Measurements from ENCODE around the gene EGLN2.

Gene EGLN2

DNA sequence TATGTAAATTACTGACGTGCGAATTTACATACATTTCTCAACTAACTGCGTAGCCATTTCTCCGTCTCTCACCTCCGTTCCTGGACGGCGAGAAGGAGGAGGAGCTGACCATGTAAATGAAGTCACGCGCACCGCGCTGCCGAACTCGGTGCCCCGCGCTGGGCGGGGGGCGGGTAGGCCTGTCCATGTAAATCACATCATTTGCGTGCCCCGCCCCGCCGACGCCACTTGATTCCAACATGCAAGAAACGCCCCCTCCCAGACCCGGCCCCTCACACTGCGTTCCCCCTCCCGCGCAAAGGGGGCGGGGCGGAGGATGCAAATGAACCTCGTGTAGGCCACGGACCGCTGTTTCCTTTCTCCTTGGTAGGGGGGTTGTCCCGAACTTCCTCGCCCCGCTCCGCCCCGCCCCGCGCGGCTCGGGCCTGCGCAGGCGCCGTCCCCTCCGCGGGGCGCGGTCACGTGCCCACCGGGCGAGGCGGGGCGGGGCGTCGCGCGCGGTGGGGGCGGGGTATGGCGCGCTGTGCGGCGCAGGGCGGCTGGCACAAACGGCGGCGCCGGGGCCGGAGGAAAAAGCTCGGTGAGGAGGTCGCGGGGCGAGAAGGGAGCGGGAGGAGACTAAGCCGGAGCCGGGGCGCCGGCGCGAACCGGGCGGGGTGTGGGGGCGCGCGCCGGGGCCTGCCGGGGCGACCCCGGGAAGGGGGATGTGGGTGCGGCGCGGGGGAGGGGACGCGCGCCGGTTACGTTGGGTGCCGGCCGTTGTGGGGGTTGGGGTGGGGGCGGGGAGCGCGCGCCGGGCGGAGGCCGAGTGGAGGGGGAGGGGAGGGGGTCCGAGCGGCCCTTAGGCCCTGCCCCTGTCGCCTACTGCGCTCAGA, at the start of gene EGLN2:
Gene EGLN2, plus strand, starts transcription at position 509 of the 875 bp plus-strand sequence. CDS start 1,382 bp downstream, outside the sequence.
- peak within 1 kb of the TSS; percentile 76 for H3K4me3 ChIP-seq (ENCODE audit: low read length)
- no peaks in the 10 kb centered on the region for H3K9me3 ChIP-seq (ENCODE audit: control insufficient read depth, low read depth, low read length)
- peaks cover 28% of the 10 kb centered on the region for H3K36me3 ChIP-seq (ENCODE audit: control insufficient read depth, low read depth, low read length)
- H3K9ac ChIP-seq (ENCODE audit: low read length), result peak within 1 kb of the TSS; percentile 84
- no peaks in the 10 kb centered on the region for H3K27me3 ChIP-seq (ENCODE audit: control insufficient read depth, insufficient read depth, low read length)
- H3K27ac ChIP-seq (ENCODE audit: low read length), result peak within 1 kb of the TSS; percentile 71
- peaks cover 11% of the 10 kb centered on the region for H3K4me1 ChIP-seq (ENCODE audit: control insufficient read depth, low read depth, low read length)

DNA sequence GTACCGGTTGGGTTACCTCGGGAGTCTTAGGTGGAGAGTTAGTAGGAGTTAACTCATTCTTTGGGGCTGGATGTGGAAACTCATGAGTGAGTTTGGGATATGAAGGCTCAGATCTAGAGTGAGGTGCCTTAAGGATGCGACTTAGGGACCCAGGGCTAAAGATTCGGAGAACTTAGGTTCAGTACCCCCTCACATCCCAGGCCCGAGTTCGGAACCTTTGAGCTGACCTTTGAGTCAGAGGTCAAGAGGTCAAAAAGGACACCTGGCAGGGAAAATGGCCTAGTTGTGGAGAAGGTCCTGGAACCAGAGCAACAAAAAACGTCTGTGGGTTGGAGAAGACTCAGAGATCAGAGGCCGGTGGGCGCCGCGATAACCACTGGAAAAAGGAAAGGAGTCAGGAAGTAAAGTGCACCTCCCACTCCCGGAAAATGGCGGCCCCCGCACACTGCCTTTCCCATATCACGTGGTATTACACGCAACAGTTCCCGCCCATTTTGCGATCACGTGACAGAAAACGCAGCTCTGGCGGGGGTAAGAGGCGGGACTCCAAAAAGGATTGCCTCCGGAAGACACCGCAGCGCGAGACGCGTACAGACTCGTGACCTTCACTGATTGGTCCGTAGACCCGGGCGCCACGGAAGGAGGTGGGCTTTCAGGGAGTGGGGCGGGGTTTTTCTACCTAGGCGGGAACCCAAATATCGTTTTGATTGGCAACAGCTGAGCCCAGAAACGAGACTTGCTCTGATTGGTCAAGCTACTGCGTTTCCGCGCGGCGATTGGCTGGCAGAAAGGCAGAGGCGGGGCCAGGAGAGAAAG, 48.7 kb upstream of the EGLN2 start, which contains the start of gene ACTMAP:
Gene ACTMAP, minus strand, starts transcription at position 420 of the 816 bp plus-strand sequence. CDS start 674 bp downstream, outside the sequence.
- Histone ChIP-seq H3K4me1 (ENCODE audit: control insufficient read depth, low read depth, low read length) (peaks cover 21% of the 10 kb centered on the region), H3K9ac (ENCODE audit: low read length) (peak within 1 kb of the TSS; percentile 98), H3K36me3 (ENCODE audit: control insufficient read depth, low read depth, low read length) (peaks cover 14% of the 10 kb centered on the region), H3K4me3 (ENCODE audit: low read length) (peak within 1 kb of the TSS; percentile 86), H3K27me3 (ENCODE audit: control insufficient read depth, insufficient read depth, low read length) (no peaks in the 10 kb centered on the region), H3K27ac (ENCODE audit: low read length) (peak within 1 kb of the TSS; percentile 99), H3K9me3 (ENCODE audit: control insufficient read depth, low read depth, low read length) (no peaks in the 10 kb centered on the region)

DNA sequence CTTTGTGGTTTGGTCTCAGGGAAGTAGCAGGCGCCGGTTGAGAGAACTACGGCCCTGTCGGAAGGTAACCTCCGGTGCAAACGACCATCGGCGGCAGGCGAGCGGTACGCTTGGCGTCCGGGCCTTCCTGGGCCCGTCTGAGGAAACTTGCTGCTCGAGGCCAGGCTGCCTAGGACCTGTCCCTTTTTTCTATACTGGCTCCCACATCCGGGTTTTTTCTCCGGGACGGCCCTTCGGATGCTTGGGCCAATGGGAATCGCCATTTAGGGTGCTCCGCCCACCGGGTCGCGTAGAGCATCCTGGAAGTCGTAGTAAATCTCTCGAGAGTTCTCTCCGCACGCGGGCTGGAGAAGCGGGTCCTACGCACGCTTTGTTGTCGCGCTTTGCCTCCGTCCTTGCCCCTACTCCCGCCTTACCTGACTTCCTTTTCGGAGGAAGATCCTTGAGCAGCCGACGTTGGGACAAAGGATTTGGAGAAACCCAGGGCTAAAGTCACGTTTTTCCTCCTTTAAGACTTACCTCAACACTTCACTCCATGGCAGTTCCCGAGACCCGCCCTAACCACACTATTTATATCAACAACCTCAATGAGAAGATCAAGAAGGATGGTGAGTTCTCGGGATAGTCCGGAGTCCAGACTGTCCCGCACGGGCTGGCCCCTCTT, 48.0 kb upstream of the EGLN2 start, which contains the start of gene SNRPA:
Gene SNRPA, plus strand, starts transcription at position 330 of the 664 bp plus-strand sequence. Its CDS starts 206 bp downstream, at position 536.
- H3K9me3 ChIP-seq (ENCODE audit: control insufficient read depth, low read depth, low read length), result no peaks in the 10 kb centered on the region
- peak within 1 kb of the TSS; percentile 98 for H3K9ac ChIP-seq (ENCODE audit: low read length)
- peak within 1 kb of the TSS; percentile 99 for H3K27ac ChIP-seq (ENCODE audit: low read length)
- H3K4me3 ChIP-seq (ENCODE audit: low read length), result peak within 1 kb of the TSS; percentile 86
- peaks cover 20% of the 10 kb centered on the region for H3K4me1 ChIP-seq (ENCODE audit: control insufficient read depth, low read depth, low read length)
- peaks cover 22% of the 10 kb centered on the region for H3K36me3 ChIP-seq (ENCODE audit: control insufficient read depth, low read depth, low read length)
- no peaks in the 10 kb centered on the region for H3K27me3 ChIP-seq (ENCODE audit: control insufficient read depth, insufficient read depth, low read length)

DNA sequence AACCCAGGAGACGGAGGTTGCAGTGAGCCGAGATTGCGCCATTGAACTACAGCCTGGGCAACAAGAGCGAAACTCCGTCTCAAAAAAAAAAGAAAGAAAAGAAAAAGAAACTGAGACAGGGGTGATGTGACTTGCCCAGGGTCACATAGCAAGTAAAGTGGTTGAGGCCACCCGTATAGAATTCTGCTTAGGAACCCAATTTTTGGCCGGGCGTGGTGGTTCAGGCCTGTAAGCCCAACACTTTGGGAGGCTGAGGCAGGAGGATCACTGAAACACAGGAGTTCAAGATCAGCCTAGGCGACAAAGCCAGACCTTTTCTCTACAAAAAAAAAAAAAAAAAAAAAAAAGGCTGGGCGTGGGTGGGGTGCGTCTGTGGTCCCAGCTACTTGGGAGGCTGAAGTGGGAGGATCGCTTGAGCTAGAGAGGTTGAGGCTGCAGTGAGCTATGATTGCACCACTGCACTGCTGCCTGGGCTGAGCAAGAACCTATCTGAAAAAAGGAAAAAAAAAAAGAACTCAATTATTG, 46.7 kb upstream of the EGLN2 start:
- no peaks in the 10 kb centered on the region for H3K27me3 ChIP-seq (ENCODE audit: control insufficient read depth, insufficient read depth, low read length)
- no peak overlapping the region for H3K27ac ChIP-seq (ENCODE audit: low read length)
- H3K9me3 ChIP-seq (ENCODE audit: control insufficient read depth, low read depth, low read length), result no peaks in the 10 kb centered on the region
- peak overlapping the region; percentile 98 for H3K9ac ChIP-seq (ENCODE audit: low read length)
- peak overlapping the region; percentile 86 for H3K4me3 ChIP-seq (ENCODE audit: low read length)
- H3K4me1 ChIP-seq (ENCODE audit: control insufficient read depth, low read depth, low read length), result peaks cover 20% of the 10 kb centered on the region
- peaks cover 34% of the 10 kb centered on the region for H3K36me3 ChIP-seq (ENCODE audit: control insufficient read depth, low read depth, low read length)

DNA sequence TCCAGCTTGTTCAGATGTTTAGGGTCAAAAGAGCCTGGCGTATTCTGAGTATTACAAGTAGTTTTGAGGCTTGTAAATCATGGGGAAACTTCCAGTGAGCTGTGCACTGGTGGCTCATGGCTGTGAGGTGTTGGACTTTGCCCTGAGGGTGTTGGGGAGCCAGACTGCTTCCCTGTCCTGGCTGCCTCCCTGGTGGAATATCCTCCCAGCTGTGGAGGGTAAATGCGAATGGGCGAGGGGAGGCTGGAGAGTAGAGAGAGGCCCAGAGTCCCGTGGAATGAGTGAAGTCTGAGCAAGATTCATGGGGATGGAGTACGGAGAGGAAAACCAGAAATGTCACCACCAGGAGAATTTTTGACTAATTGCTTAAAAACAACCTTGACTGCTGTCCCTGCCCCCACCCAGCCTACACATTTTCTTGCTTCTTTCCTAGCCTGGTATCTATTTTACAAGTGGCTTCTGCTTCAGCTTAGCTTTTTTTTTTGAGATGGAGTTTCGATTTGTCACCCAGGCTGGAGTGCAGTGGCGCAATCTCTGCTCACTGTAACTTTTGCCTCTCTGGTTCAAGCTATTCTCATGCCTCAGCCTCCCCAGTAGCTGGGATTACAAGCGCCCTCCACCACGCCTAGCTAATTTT, 44.3 kb upstream of the EGLN2 start:
- Histone ChIP-seq H3K9me3 (ENCODE audit: control insufficient read depth, low read depth, low read length) (no peaks in the 10 kb centered on the region), H3K4me3 (ENCODE audit: low read length) (peak overlapping the region; percentile 2), H3K9ac (ENCODE audit: low read length) (peak overlapping the region; percentile 21), H3K4me1 (ENCODE audit: control insufficient read depth, low read depth, low read length) (peaks cover 16% of the 10 kb centered on the region), H3K36me3 (ENCODE audit: control insufficient read depth, low read depth, low read length) (peaks cover 56% of the 10 kb centered on the region), H3K27ac (ENCODE audit: low read length) (no peak overlapping the region), H3K27me3 (ENCODE audit: control insufficient read depth, insufficient read depth, low read length) (no peaks in the 10 kb centered on the region)

DNA sequence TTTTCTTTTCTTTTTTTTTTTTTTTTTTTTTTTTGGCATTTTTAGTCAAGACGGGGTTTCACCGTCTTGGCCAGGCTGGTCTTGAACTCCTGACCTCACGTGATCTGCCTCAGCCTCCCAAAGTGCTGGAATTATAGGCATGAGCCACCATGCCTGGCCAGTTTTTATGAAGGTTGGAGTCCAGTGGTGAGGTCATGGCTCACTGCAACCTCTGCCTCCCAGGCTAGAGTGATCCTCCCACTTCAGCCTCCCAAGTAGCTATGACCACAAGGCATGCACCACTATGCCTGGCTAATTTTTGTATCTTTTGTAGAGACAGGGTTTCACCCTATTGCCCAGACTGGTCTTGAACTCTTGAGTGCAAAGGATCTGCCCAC, 43.8 kb upstream of the EGLN2 start:
- H3K4me1 ChIP-seq (ENCODE audit: control insufficient read depth, low read depth, low read length), result peaks cover 12% of the 10 kb centered on the region
- H3K9ac ChIP-seq (ENCODE audit: low read length), result no peak overlapping the region
- H3K4me3 ChIP-seq (ENCODE audit: low read length), result no peak overlapping the region
- H3K9me3 ChIP-seq (ENCODE audit: control insufficient read depth, low read depth, low read length), result no peaks in the 10 kb centered on the region
- H3K27me3 ChIP-seq (ENCODE audit: control insufficient read depth, insufficient read depth, low read length), result no peaks in the 10 kb centered on the region
- H3K27ac ChIP-seq (ENCODE audit: low read length), result no peak overlapping the region
- H3K36me3 ChIP-seq (ENCODE audit: control insufficient read depth, low read depth, low read length), result peaks cover 61% of the 10 kb centered on the region

DNA sequence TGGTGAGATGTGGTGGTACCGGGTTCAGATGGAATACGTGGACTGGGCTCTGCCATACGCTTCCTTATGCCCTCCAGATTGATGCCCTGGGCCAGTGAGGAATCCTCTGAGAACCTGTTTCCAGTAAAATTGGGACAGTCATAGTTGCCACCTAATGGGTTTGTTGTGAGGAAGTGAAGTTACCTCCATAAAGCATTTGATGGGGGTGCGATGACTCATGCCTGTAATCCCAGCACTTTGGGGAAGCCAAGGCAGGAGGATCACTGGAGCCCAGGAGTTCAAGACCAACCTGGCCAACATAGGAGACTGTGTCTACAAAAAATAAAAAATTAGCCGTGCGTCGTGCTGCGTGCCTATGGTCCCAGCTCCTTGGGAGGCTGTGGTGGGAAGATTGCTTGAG, 43.2 kb upstream of the EGLN2 start:
- Histone ChIP-seq H3K36me3 (ENCODE audit: control insufficient read depth, low read depth, low read length) (peaks cover 66% of the 10 kb centered on the region), H3K9me3 (ENCODE audit: control insufficient read depth, low read depth, low read length) (no peaks in the 10 kb centered on the region), H3K4me1 (ENCODE audit: control insufficient read depth, low read depth, low read length) (peaks cover 12% of the 10 kb centered on the region), H3K9ac (ENCODE audit: low read length) (no peak overlapping the region), H3K27ac (ENCODE audit: low read length) (no peak overlapping the region), H3K27me3 (ENCODE audit: control insufficient read depth, insufficient read depth, low read length) (no peaks in the 10 kb centered on the region), H3K4me3 (ENCODE audit: low read length) (no peak overlapping the region)

DNA sequence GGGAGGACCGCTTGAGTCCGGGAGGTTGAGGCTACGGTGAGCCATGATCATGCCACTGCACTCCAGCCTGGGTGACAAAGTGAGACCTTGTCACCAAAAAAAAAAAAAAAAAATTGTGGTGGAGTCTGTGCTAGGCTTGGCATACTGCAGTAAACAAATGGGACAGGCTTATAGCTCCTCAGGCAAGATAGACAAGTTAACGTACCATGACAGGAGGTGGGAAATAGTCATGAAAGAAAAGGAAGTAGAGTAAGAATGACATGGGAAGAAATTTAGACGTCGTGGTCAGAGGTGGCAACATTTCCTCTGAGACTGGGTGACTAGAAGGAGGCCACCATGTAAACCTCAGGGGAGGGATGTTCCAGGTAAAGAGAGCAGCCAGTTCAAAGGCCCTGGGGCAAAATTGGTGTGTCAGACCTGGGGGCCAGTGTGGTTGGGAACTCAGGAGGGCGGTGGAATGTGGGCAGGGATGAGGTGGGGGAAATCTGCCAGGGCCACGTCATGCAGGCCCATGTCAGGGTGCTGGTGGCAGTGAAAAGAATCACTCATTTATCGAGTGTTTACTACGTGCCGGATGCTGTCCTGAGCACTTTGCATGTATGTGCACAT, 42.4 kb upstream of the EGLN2 start:
- Histone ChIP-seq H3K27me3 (ENCODE audit: control insufficient read depth, insufficient read depth, low read length) (no peaks in the 10 kb centered on the region), H3K4me1 (ENCODE audit: control insufficient read depth, low read depth, low read length) (peaks cover 12% of the 10 kb centered on the region), H3K9ac (ENCODE audit: low read length) (no peak overlapping the region), H3K9me3 (ENCODE audit: control insufficient read depth, low read depth, low read length) (no peaks in the 10 kb centered on the region), H3K27ac (ENCODE audit: low read length) (no peak overlapping the region), H3K4me3 (ENCODE audit: low read length) (no peak overlapping the region), H3K36me3 (ENCODE audit: control insufficient read depth, low read depth, low read length) (peaks cover 75% of the 10 kb centered on the region)

DNA sequence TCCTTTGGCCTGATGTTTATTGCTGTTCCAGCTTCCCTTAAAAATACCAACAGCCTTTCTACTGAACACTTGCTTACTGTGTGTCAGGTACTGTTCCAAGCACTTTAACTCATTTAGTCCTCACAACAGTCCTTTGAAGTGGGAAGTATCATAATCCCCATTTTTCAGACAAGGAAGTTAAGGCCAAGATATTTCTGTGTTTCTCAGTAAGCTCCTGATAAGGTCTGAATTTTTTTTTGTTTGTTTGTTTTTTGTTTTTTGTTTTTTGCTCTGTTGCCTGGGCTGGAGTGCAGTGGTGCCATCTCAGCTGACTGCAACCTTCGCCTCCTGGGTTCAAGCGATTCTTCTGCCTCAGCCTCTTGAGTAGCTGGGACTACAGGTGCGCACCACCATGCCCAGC, 40.5 kb upstream of the EGLN2 start:
- no peak overlapping the region for H3K4me3 ChIP-seq (ENCODE audit: low read length)
- H3K36me3 ChIP-seq (ENCODE audit: control insufficient read depth, low read depth, low read length), result peaks cover 89% of the 10 kb centered on the region
- no peaks in the 10 kb centered on the region for H3K27me3 ChIP-seq (ENCODE audit: control insufficient read depth, insufficient read depth, low read length)
- H3K27ac ChIP-seq (ENCODE audit: low read length), result no peak overlapping the region
- no peaks in the 10 kb centered on the region for H3K9me3 ChIP-seq (ENCODE audit: control insufficient read depth, low read depth, low read length)
- no peak overlapping the region for H3K9ac ChIP-seq (ENCODE audit: low read length)
- H3K4me1 ChIP-seq (ENCODE audit: control insufficient read depth, low read depth, low read length), result peaks cover 6% of the 10 kb centered on the region

DNA sequence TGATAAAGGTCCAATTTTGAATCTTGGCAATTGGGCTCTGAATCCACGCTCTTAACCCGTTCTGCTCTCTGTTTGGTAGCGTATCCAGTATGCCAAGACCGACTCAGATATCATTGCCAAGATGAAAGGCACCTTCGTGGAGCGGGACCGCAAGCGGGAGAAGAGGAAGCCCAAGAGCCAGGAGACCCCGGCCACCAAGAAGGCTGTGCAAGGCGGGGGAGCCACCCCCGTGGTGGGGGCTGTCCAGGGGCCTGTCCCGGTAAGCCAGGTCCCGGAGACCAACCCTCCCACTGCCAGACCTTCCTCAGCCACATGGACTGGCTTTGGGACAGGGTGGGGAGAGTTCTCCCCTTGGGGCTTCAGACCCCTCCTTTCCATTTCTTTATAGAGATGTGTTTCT, 39.6 kb upstream of the EGLN2 start:
- H3K4me3 ChIP-seq (ENCODE audit: low read length), result no peak overlapping the region
- H3K9ac ChIP-seq (ENCODE audit: low read length), result no peak overlapping the region
- no peak overlapping the region for H3K27ac ChIP-seq (ENCODE audit: low read length)
- H3K4me1 ChIP-seq (ENCODE audit: control insufficient read depth, low read depth, low read length), result peaks cover 3% of the 10 kb centered on the region
- no peaks in the 10 kb centered on the region for H3K27me3 ChIP-seq (ENCODE audit: control insufficient read depth, insufficient read depth, low read length)
- H3K36me3 ChIP-seq (ENCODE audit: control insufficient read depth, low read depth, low read length), result peaks cover 94% of the 10 kb centered on the region
- H3K9me3 ChIP-seq (ENCODE audit: control insufficient read depth, low read depth, low read length), result no peaks in the 10 kb centered on the region

All from iPS-18a (cell line).